Measurements from ENCODE around the gene PKN3.

DNA sequence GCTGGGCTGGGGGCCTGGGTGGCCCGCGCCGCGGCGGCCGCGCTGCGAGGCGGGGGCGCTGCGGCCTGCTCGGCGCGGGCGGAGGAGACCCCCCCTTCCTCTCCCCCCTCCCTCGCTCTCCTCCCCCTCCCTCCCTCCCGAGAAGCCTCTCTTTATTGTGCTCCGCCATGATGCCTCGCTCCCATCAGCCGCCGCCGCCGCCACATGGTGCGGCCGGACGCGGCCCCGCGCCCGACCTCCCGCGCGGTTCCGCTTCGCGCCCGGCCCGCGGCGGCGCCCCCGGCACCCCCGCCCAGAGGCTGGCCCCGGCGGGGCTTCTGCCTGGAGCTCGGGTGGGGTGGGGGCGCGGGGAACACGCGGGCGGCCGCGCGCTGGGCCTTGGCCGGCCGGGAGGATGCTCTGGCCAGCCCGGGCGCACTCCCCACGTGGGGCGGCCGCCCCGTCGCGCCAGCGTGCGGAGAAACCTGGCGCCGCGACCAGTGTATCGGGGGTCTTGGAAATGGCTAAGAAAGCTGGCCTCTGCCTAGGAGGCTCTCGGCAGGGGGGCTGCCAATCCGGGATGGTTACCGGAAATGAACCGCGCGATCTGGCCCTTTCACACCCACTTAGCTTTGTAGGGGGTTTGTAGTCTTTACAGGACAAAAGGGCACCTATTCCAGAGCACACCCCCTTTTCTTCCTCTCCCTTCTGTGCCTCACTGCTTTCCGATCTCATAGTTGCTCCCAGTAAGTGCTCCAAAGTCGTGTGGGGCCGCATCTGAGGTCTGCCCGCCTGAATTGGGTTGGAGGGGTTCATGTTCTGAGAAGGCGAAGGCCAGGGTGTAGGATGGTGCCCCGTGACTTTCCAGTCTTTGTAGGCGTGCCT lies 12.3 kb upstream of the PKN3 start:
- TF ChIP-seq, protein P1, sequence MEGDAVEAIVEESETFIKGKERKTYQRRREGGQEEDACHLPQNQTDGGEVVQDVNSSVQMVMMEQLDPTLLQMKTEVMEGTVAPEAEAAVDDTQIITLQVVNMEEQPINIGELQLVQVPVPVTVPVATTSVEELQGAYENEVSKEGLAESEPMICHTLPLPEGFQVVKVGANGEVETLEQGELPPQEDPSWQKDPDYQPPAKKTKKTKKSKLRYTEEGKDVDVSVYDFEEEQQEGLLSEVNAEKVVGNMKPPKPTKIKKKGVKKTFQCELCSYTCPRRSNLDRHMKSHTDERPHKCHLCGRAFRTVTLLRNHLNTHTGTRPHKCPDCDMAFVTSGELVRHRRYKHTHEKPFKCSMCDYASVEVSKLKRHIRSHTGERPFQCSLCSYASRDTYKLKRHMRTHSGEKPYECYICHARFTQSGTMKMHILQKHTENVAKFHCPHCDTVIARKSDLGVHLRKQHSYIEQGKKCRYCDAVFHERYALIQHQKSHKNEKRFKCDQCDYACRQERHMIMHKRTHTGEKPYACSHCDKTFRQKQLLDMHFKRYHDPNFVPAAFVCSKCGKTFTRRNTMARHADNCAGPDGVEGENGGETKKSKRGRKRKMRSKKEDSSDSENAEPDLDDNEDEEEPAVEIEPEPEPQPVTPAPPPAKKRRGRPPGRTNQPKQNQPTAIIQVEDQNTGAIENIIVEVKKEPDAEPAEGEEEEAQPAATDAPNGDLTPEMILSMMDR (IDR thresholded peaks at IDR 0.05), result no peak
- TF ChIP-seq POLR2A (IDR thresholded peaks at IDR 0.05) (no peak), EP300 (IDR thresholded peaks at IDR 0.05) (no peak)
